HepG2 (cell line): ENCODE results near the gene TARBP2. TPM values are rescaled to one million over a fixed set of nuclear protein-coding genes. Genes with fewer than 3 reads are reported as not detected.

ENCODE experiments used
- AHDC1 ChIP-seq: sonication (generic); formaldehyde crosslinking; IDR thresholded peaks from 2 replicates; pipeline ENCODE4 v1.5.1; 2020; ENCODE audit warnings: mild to moderate bottlenecking, missing genetic modification reagents, borderline replicate concordance
- ARID3A ChIP-seq: IDR thresholded peaks from 2 replicates; pipeline ENCODE4 v1.6.1; 2012; ENCODE audit warnings: low read depth, low read length, improper control_type of control experiment
- BHLHE40 ChIP-seq: IDR thresholded peaks from 2 replicates; pipeline ENCODE4 v1.6.1; 2011; ENCODE audit warnings: low read length, improper control_type of control experiment
- DDIT3 ChIP-seq: sonication (generic); formaldehyde crosslinking; IDR thresholded peaks from 2 replicates; pipeline ENCODE4 v1.4.0; 2020; ENCODE audit warnings: mild to moderate bottlenecking, missing genetic modification reagents
- FUBP1 ChIP-seq: sonication (generic); formaldehyde crosslinking; IDR thresholded peaks from 2 replicates; pipeline ENCODE4 v1.5.1; 2020; ENCODE audit warnings: missing genetic modification reagents, mild to moderate bottlenecking, borderline replicate concordance
- HMGXB3 ChIP-seq: sonication (generic); formaldehyde crosslinking; IDR thresholded peaks from 2 replicates; pipeline ENCODE4 v1.4.0; 2020; ENCODE audit warnings: missing genetic modification reagents, borderline replicate concordance
- HNRNPH1 ChIP-seq: fragments of 200-400 bp; formaldehyde crosslinking; optimal IDR thresholded peaks from 2 replicates; pipeline ENCODE3; 2017; ENCODE audit warnings: mild to moderate bottlenecking, low read depth, low read length
- PRPF4 ChIP-seq: fragments of 200-400 bp; formaldehyde crosslinking; IDR thresholded peaks from 2 replicates; pipeline ENCODE4 v1.6.1; 2016; ENCODE audit warnings: low read length, low read depth; ENCODE audit not compliant: poor library complexity, severe bottlenecking
- RFX5 ChIP-seq: IDR thresholded peaks from 2 replicates; pipeline ENCODE4 v1.6.1; 2011; ENCODE audit warnings: low read depth, low read length, improper control_type of control experiment
- SMAD9 ChIP-seq: sonication (generic); formaldehyde crosslinking; IDR thresholded peaks from 2 replicates; pipeline ENCODE4 v1.5.1; 2020; ENCODE audit warnings: mild to moderate bottlenecking, missing genetic modification reagents
- SMARCC2 ChIP-seq: fragments of 450-650 bp; IDR thresholded peaks from 2 replicates; pipeline ENCODE4 v1.6.1; 2017; ENCODE audit warnings: antibody characterized with exemption, mild to moderate bottlenecking
- SUZ12 ChIP-seq: fragments of 150-350 bp; IDR thresholded peaks from 2 replicates; pipeline ENCODE4 v1.6.1; 2014; ENCODE audit warnings: low read depth, low read length
- ZNF121 ChIP-seq: sonication (generic); formaldehyde crosslinking; IDR thresholded peaks from 2 replicates; pipeline ENCODE4 v1.5.0; 2020; ENCODE audit warnings: mild to moderate bottlenecking, missing genetic modification reagents
- ZNF382 ChIP-seq: sonication (generic); formaldehyde crosslinking; IDR thresholded peaks from 2 replicates; pipeline ENCODE4 v1.5.0; 2020; ENCODE audit warnings: missing genetic modification reagents, mild to moderate bottlenecking, borderline replicate concordance
- polyA plus RNA-seq, 8 experiments: library from polyadenylated mRNA; depleted of rRNA in 3 of 8; stranded (reverse) in 7 of 8; unstranded in 1 of 8; fragments of >200 nt; fragmentation: Illumina TruSeq in 4 of 8; extraction: Trizol in 4 of 8; gene quantifications; 2 replicates each; pipeline versions ENCODE4 v1.2.1 to v1.2.3, GENCODE V29; 2011 to 2016; ENCODE audit warnings: low read depth in 4 of 8, missing spikeins in 1 of 8, mixed read lengths in 1 of 8; ENCODE audit not compliant: insufficient read depth in 1 of 8
- total RNA-seq, 5 experiments: library from RNA; depleted of rRNA; stranded (reverse); fragments of >200 nt; fragmentation: Illumina TruSeq; extraction: Trizol; gene quantifications; 2 replicates each; pipeline ENCODE4 v1.2.3, GENCODE V29; 2016; ENCODE audit warnings: low read depth in 1 of 5

TARBP2 gene
- total and polyA plus RNA-seq, 2 of the 13 experiments (the other 11 are each of a cell fraction or from before 2014, with no cell fraction given) = 47.0 to 55.5 TPM

- TF ChIP-seq HMGXB3 (CRISPR knock-in tag) = no peak
- no peak for TF ChIP-seq HNRNPH1
- no peak for TF ChIP-seq DDIT3 (CRISPR knock-in tag)
- no peak for TF ChIP-seq SUZ12
- TF ChIP-seq FUBP1 (CRISPR knock-in tag) = no peak
- TF ChIP-seq RFX5 = 0 out of 2 replicates have a peak, but pooled peaks have one; percentile 17
- peak; percentile 95 for TF ChIP-seq BHLHE40
- TF ChIP-seq SMAD9 = no peak
- no peak for TF ChIP-seq ZNF121 (CRISPR knock-in tag)
- no peak for TF ChIP-seq ARID3A
- TF ChIP-seq SMARCC2 = no peak
- TF ChIP-seq ZNF382 (CRISPR knock-in tag) = no peak
- TF ChIP-seq AHDC1 (CRISPR knock-in tag) = no peak
- no peak for TF ChIP-seq PRPF4
Measured at GRCh38 chr12:53492830-53493609, 8.1 kb upstream of the TARBP2 start (continued).
